Activated T-cell treated with anti-CD3 and anti-CD28 coated beads, Interleukin-2, amount 50 U/mL, for 72 hours (primary cell): ENCODE results near the gene GMPR2. TPM values are rescaled to one million over a fixed set of nuclear protein-coding genes. Genes with fewer than 3 reads are reported as not detected.
A peak's percentile ranks its signal among the peaks of the same experiment; 100 is the strongest.

Experiments
- ATAC-seq, 2 donors: fragments of 150-1000 bp; cut with Tn5 transposase; replicated peaks in 1 of 2; 2 replicates each; pipeline ENCODE4 v1.10.0; 2021; ENCODE audit warnings: moderate library complexity in 2 of 2, mild to moderate bottlenecking in 1 of 2
- DNase-seq, 2 donors: peaks; one replicate each; pipeline ENCODE4 v3.0.0; 2021 to 2022; ENCODE audit warnings: mixed read lengths in 1 of 2
- H3K27ac Mint-ChIP-seq: one replicate; pipeline ENCODE4 v1.8.0; 2022; ENCODE audit warnings: mild to moderate bottlenecking, moderate library complexity, mixed read lengths
- H3K27me3 Mint-ChIP-seq: one replicate; pipeline ENCODE4 v1.8.0; 2022; ENCODE audit warnings: low read depth, mixed read lengths
- H3K36me3 Mint-ChIP-seq, 2 donors: one replicate each; pipeline ENCODE4 v1.8.0; 2022; ENCODE audit warnings: mixed read lengths in 2 of 2, mild to moderate bottlenecking in 1 of 2; ENCODE audit not compliant: insufficient read depth in 2 of 2
- H3K4me1 Mint-ChIP-seq: one replicate; pipeline ENCODE4 v1.8.0; 2022; ENCODE audit warnings: low read depth, mixed read lengths
- H3K4me3 Mint-ChIP-seq, 2 donors: one replicate each; pipeline ENCODE4 v1.8.0; 2022; ENCODE audit warnings: mild to moderate bottlenecking in 2 of 2, mixed read lengths in 2 of 2, moderate library complexity in 2 of 2
- H3K9me3 Mint-ChIP-seq, 2 donors: one replicate each; pipeline ENCODE4 v1.8.0; 2022; ENCODE audit warnings: mixed read lengths in 2 of 2
- total RNA-seq, 2 donors: library from RNA; stranded (reverse); gene quantifications; one replicate each; pipeline ENCODE4 v1.2.3, GENCODE V29; 2022

GMPR2 gene
- total RNA-seq, result 10 to 100 TPM; 67.5 to 75.5 TPM

- Mint-ChIP-seq H3K27ac (peak within 1 kb of the TSS; percentile 85), H3K27me3 (no peaks in the 10 kb centered on the region), H3K36me3 (peaks cover 8 to 12% of the 10 kb centered on the region in 2 donors), H3K9me3 (no peaks in the 10 kb centered on the region), H3K4me1 (peaks cover 65% of the 10 kb centered on the region), H3K4me3 (peak within 1 kb of the TSS; percentile 71 to 84)
- DNase-seq, result peak; percentile 21 to 24
- ATAC-seq, result peak; percentile 58 to 61
Observed at GRCh38 chr14:24232645-24233537, at the start of gene GMPR2. GMPR2 (plus strand) TSS chr14:24232929; CDS start chr14:24233254, 325 bp downstream.

DNA sequence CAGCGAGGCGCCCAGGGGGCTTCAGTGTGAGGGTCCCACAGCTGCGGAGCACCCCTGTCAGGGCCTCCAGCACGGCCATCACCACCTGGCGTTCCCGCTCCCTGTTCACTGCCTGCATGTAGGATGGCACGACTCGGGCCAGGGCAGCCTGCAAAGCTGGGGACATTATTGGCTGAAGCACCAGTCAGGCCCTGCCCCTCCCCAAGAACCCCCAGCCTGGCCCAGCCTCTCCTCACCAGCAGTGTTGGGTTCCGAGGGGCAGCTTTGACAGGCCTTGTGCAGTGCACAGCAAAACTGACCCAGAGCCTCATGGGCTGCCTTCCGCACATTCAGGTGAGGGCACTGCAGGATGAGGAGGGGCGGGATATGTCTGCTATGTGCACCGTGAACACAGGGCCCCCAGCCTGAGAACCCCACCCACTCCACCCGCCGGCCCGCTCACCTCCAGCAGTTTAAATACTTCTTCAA is 49.7 kb upstream of the GMPR2 start:
- Mint-ChIP-seq H3K4me1 (peaks cover 12% of the 10 kb centered on the region), H3K27ac (no peak overlapping the region), H3K4me3 (no peak overlapping the region), H3K9me3 (no peaks in the 10 kb centered on the region), H3K36me3 (peaks cover 1 to 4% of the 10 kb centered on the region in 2 donors), H3K27me3 (no peaks in the 10 kb centered on the region)
- DNase-seq, result no peak
- no peak for ATAC-seq

DNA sequence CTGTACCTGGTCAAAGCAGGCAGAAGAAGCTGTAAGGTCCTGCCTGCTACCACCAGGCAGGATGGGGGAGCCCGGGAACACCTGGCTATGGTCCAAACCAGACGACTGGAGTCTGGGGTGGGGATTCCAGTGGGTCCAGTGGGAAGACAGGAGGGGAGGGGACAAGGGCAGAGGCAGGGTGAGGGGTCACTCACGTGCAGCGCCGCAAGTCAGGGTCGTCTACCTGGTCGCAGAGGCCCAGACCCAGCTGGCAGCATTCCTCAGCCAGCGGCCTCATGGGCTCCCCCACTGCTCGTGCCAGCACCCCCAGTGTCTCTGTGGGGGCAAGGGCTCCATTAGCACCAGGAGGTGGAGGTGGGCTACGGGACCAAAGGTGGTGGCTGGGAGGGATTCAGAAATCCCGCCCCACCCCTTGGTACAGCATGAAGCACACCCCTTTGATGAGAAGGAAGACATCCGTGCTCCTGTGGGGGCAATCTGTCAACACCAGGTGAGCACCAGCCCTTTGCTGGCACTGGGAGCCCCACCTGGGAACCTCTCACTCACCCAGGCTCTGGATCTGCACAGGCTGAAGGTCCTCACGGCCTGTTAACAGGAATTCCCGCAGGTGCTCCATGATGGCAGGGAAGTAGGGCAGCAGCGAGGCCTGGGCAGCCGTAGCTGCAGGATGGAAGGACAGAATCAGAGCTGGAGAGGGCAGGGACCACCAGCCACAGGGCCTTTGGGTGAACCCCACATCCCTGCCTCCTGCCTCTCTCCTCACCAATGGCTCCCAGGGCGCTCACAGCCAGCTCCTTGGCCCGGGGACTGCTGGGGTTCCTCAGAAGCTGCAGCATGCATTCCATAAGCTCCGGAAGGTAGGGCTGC is 48.4 kb upstream of the GMPR2 start:
- ATAC-seq (no peak), DNase-seq (no peak)
- Mint-ChIP-seq H3K27me3 (no peaks in the 10 kb centered on the region), H3K4me3 (no peak overlapping the region), H3K4me1 (peaks cover 22% of the 10 kb centered on the region), H3K27ac (no peak overlapping the region), H3K36me3 (peaks cover 1% of the 10 kb centered on the region in 2 donors), H3K9me3 (no peaks in the 10 kb centered on the region)

- Mint-ChIP-seq H3K27ac (no peak overlapping the region), H3K4me1 (peaks cover 29% of the 10 kb centered on the region), H3K4me3 (no peak overlapping the region), H3K9me3 (no peaks in the 10 kb centered on the region), H3K27me3 (no peaks in the 10 kb centered on the region), H3K36me3 (peaks cover 0 to 1% of the 10 kb centered on the region in 2 donors)
- DNase-seq (no peak), ATAC-seq (no peak)
Observed at GRCh38 chr14:24185026-24185425, 47.7 kb upstream of the GMPR2 start.

DNA sequence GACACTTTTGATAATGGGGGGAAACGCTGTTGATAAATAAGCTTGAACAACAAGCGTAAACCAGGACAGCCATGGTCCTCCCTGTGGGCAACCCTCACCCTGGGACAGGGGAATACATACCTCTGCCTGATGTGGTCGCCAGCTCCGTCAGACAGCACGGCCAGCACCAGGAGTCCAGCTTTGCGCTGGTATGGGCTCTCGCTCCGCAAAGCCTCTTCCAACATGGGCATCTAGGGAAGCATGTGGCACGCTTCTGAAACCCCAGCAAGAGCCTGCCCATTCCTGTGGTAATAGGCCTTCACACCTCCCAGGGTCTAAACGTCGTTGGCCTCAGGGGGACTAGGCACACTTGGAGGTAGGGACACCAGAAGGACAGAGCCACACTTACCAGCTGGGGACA is 47.0 kb upstream of the GMPR2 start:
- Mint-ChIP-seq H3K36me3 (peaks cover 0 to 1% of the 10 kb centered on the region in 2 donors), H3K27me3 (no peaks in the 10 kb centered on the region), H3K27ac (no peak overlapping the region), H3K4me1 (peaks cover 32% of the 10 kb centered on the region), H3K9me3 (no peaks in the 10 kb centered on the region), H3K4me3 (no peak overlapping the region)
- ATAC-seq (no peak), DNase-seq (no peak)

GRCh38 chr14:24186831-24187538 is 45.7 kb upstream of the GMPR2 start:
- Mint-ChIP-seq H3K9me3 (no peaks in the 10 kb centered on the region), H3K4me3 (peak overlapping the region; percentile 77 to 91), H3K27me3 (no peaks in the 10 kb centered on the region), H3K4me1 (peaks cover 38% of the 10 kb centered on the region), H3K36me3 (peaks cover 0 to 1% of the 10 kb centered on the region in 2 donors), H3K27ac (peak overlapping the region; percentile 48)
- ATAC-seq, result no peak
- no peak for DNase-seq

DNA sequence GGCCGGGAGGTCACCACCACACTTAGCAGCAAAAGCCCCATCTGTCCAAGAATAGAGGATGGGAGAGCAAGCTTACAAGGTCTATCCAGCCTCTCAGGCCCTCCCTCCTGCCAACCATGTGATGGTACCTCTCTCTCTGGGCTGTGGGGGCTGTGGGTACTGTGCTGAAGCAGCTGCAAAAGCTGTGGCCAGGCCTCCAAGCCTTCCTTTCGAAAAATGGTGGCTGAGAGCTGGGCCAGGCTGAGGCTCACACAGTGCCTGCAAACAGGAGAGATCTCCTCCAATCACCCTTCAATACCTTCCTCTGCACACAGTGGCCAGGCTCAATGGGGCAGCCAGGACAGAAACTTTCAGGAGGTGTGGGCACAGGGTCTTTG is 45.2 kb upstream of the GMPR2 start:
- Mint-ChIP-seq H3K27ac (no peak overlapping the region), H3K36me3 (peaks cover 0 to 3% of the 10 kb centered on the region in 2 donors)
- ATAC-seq, result no peak

GRCh38 chr14:24188251-24189058 is 44.3 kb upstream of the GMPR2 start, which contains the start of gene IPO4:
IPO4 (minus strand) TSS chr14:24188816; CDS start chr14:24188787, 29 bp downstream.
- H3K27ac Mint-ChIP-seq, result peak within 1 kb of the TSS; percentile 89
- no peaks in the 10 kb centered on the region for H3K9me3 Mint-ChIP-seq
- H3K27me3 Mint-ChIP-seq, result no peaks in the 10 kb centered on the region
- H3K4me1 Mint-ChIP-seq, result peaks cover 49% of the 10 kb centered on the region
- DNase-seq (peak; percentile 94 to 96), ATAC-seq (peak; percentile 92)
- peak within 1 kb of the TSS; percentile 91 to 93 for H3K4me3 Mint-ChIP-seq
- peaks cover 3 to 9% of the 10 kb centered on the region in 2 donors for H3K36me3 Mint-ChIP-seq

More for the DNA sequence above, 45.2 kb upstream of the GMPR2 start:
- DNase-seq, result no peak
- H3K4me3 Mint-ChIP-seq, result peak overlapping the region; percentile 91 to 93
- H3K4me1 Mint-ChIP-seq, result peaks cover 44% of the 10 kb centered on the region
- H3K9me3 Mint-ChIP-seq, result no peaks in the 10 kb centered on the region
- H3K27me3 Mint-ChIP-seq, result no peaks in the 10 kb centered on the region

GRCh38 chr14:24189059-24189375 is 43.7 kb upstream of the GMPR2 start:
- H3K4me3 Mint-ChIP-seq, result peak overlapping the region; percentile 91 to 93
- no peaks in the 10 kb centered on the region for H3K27me3 Mint-ChIP-seq
- H3K9me3 Mint-ChIP-seq, result no peaks in the 10 kb centered on the region
- ATAC-seq (no peak), DNase-seq (no peak)
- peaks cover 52% of the 10 kb centered on the region for H3K4me1 Mint-ChIP-seq
- peaks cover 3 to 10% of the 10 kb centered on the region in 2 donors for H3K36me3 Mint-ChIP-seq
- H3K27ac Mint-ChIP-seq, result peak overlapping the region; percentile 88

DNA sequence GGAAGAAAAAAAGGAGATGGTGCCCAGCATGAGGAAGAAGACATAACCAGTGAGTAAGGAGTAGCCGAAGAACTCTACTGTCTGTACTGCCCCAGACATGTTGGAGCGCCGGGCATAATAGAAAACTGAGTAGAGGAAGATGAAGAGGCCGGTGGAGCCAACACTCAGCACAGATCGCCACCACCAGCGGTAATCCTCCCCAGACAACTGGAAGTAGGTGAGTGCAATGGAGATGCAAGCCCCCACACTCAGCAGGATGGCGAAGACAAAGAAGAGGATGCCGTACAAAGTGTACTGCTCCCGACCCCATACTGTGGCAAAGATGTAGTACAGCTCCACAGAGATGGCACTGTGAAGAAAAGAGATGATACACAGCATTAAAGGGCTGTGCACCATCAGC is 43.3 kb upstream of the GMPR2 start:
- peak overlapping the region; percentile 88 for H3K27ac Mint-ChIP-seq

GRCh38 chr14:24190416-24190815 is 42.3 kb upstream of the GMPR2 start:
- H3K9me3 Mint-ChIP-seq, result no peaks in the 10 kb centered on the region
- H3K27ac Mint-ChIP-seq, result no peak overlapping the region
- no peak for DNase-seq
- peaks cover 63% of the 10 kb centered on the region for H3K4me1 Mint-ChIP-seq
- peaks cover 3 to 11% of the 10 kb centered on the region in 2 donors for H3K36me3 Mint-ChIP-seq
- no peaks in the 10 kb centered on the region for H3K27me3 Mint-ChIP-seq
- no peak overlapping the region for H3K4me3 Mint-ChIP-seq
- ATAC-seq, result no peak

More for the DNA sequence above, 43.3 kb upstream of the GMPR2 start:
- H3K36me3 Mint-ChIP-seq, result peaks cover 3 to 11% of the 10 kb centered on the region in 2 donors
- no peaks in the 10 kb centered on the region for H3K9me3 Mint-ChIP-seq
- peaks cover 57% of the 10 kb centered on the region for H3K4me1 Mint-ChIP-seq
- peak overlapping the region in 1 of 2 donors; percentile 91 for H3K4me3 Mint-ChIP-seq
- no peak for ATAC-seq
- H3K27me3 Mint-ChIP-seq, result no peaks in the 10 kb centered on the region
- no peak for DNase-seq

GRCh38 chr14:24192933-24193332 is 39.8 kb upstream of the GMPR2 start:
- Mint-ChIP-seq H3K36me3 (peaks cover 3 to 17% of the 10 kb centered on the region in 2 donors), H3K4me3 (no peak overlapping the region), H3K4me1 (peaks cover 70% of the 10 kb centered on the region), H3K27me3 (no peaks in the 10 kb centered on the region), H3K9me3 (no peaks in the 10 kb centered on the region), H3K27ac (no peak overlapping the region)
- DNase-seq, result no peak
- ATAC-seq, result no peak
